ENCODE data around the gene INPP5A. TPM values are rescaled to one million over a fixed set of nuclear protein-coding genes. Genes with fewer than 3 reads are reported as not detected.

Gene INPP5A
- total RNA-seq, 1 donor from 2014 or later, result 35.4 TPM

- DNase-seq (ENCODE audit: low read depth, low spot score), result no peak
- no peak overlapping the region for H3K4me3 Mint-ChIP-seq
- H3K27me3 Mint-ChIP-seq (ENCODE audit: low read depth), result peaks cover 65% of the 10 kb centered on the region
- no peak overlapping the region for H3K27ac Mint-ChIP-seq (ENCODE audit: unreplicated experiment)
- peaks cover 3% of the 10 kb centered on the region for H3K36me3 Mint-ChIP-seq (ENCODE audit: low read depth)
- TF ChIP-seq, protein P1, sequence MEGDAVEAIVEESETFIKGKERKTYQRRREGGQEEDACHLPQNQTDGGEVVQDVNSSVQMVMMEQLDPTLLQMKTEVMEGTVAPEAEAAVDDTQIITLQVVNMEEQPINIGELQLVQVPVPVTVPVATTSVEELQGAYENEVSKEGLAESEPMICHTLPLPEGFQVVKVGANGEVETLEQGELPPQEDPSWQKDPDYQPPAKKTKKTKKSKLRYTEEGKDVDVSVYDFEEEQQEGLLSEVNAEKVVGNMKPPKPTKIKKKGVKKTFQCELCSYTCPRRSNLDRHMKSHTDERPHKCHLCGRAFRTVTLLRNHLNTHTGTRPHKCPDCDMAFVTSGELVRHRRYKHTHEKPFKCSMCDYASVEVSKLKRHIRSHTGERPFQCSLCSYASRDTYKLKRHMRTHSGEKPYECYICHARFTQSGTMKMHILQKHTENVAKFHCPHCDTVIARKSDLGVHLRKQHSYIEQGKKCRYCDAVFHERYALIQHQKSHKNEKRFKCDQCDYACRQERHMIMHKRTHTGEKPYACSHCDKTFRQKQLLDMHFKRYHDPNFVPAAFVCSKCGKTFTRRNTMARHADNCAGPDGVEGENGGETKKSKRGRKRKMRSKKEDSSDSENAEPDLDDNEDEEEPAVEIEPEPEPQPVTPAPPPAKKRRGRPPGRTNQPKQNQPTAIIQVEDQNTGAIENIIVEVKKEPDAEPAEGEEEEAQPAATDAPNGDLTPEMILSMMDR (conservative IDR thresholded peaks at IDR 0.05), result no peak
- H3K4me1 Mint-ChIP-seq, result no peaks in the 10 kb centered on the region
- no peaks in the 10 kb centered on the region for H3K9me3 Mint-ChIP-seq
Measured at GRCh38 chr10:132832186-132832969, 294.8 kb downstream of the INPP5A start.

Other genes with a start within 250 kb of the INPP5A start
- 19.6 and 21.9 TPM in 2 replicates for gene STK32C, start 229.8 kb upstream of the INPP5A start, total RNA-seq
- 18.3 and 21.9 TPM in 2 replicates for gene LRRC27, start 205.6 kb upstream of the INPP5A start, total RNA-seq
- gene PWWP2B, start 140.6 kb upstream of the INPP5A start, total RNA-seq, result 14.2 and 15.3 TPM in 2 replicates
- gene NKX6-2, start 248.4 kb downstream of the INPP5A start, total RNA-seq, result 0.32 TPM in 1 of 2 replicates, not detected in the other